Suprapubic skin (tissue), 4 donors: ENCODE results near the gene MYO9A. TPM values are rescaled to one million over a fixed set of nuclear protein-coding genes. Genes with fewer than 3 reads are reported as not detected.

Experiments
- DNase-seq, 2 donors: peaks; one replicate each; pipeline ENCODE4 v3.0.0-alpha.2; 2019; ENCODE audit warnings: low spot score in 2 of 2
- H3K27ac ChIP-seq: fragments of 200-600 bp; sonication (generic); one replicate; pipeline ENCODE4 v1.5.1; 2019
- H3K27me3 ChIP-seq: fragments of 200-600 bp; sonication (generic); one replicate; pipeline ENCODE4 v1.5.1; 2019
- H3K36me3 ChIP-seq: fragments of 200-600 bp; sonication (generic); one replicate; pipeline ENCODE4 v1.5.1; 2019
- H3K4me1 ChIP-seq: fragments of 200-600 bp; sonication (generic); one replicate; pipeline ENCODE4 v1.5.1; 2019
- H3K4me3 ChIP-seq: fragments of 200-600 bp; sonication (generic); one replicate; pipeline ENCODE4 v1.5.1; 2019; ENCODE audit warnings: mild to moderate bottlenecking
- H3K9me3 ChIP-seq: fragments of 200-600 bp; sonication (generic); one replicate; pipeline ENCODE4 v1.5.1; 2019
- EP300 ChIP-seq: sonication (generic); formaldehyde crosslinking; IDR thresholded peaks from one replicate; pipeline ENCODE4 v1.6.1; 2017; ENCODE audit warnings: antibody characterized with exemption
- POLR2A ChIP-seq, 2 donors: fragments of 450-650 bp; IDR thresholded peaks; one replicate each; pipeline ENCODE4 v1.6.1; 2017; ENCODE audit warnings: antibody characterized with exemption in 2 of 2, mild to moderate bottlenecking in 2 of 2, moderate library complexity in 2 of 2
- POLR2AphosphoS5 ChIP-seq, 3 donors: sonication (generic); formaldehyde crosslinking; IDR thresholded peaks; one replicate each; pipeline ENCODE4 v1.6.1; 2017; ENCODE audit warnings: antibody characterized with exemption in 3 of 3
- WGBS: methylation state at CpG from one replicate; pipeline ENCODE4 v1.1.5; 2018; 5-methylcytosine and 5-hydroxymethylcytosine counted together
- total RNA-seq, 4 donors: library from RNA; depleted of rRNA; stranded (reverse); fragments of >200 nt; gene quantifications; one replicate each; pipeline ENCODE4 v1.1.0, GENCODE V29; 2016
- TF ChIP-seq, protein P1 (sequence below), 2 donors: fragments of 200-600 bp in 1 of 2; fragments of 450-650 bp in 1 of 2; sonication (generic) in 1 of 2; IDR thresholded peaks; one replicate each; pipeline ENCODE4 v1.5.1; 2016 to 2019; ENCODE audit warnings: antibody characterized with exemption in 2 of 2, mild to moderate bottlenecking in 1 of 2, moderate library complexity in 1 of 2

Gene MYO9A
- total RNA-seq, 4 donors from 2014 or later = 54.0 to 89.7 (median 61.8) TPM

DNA sequence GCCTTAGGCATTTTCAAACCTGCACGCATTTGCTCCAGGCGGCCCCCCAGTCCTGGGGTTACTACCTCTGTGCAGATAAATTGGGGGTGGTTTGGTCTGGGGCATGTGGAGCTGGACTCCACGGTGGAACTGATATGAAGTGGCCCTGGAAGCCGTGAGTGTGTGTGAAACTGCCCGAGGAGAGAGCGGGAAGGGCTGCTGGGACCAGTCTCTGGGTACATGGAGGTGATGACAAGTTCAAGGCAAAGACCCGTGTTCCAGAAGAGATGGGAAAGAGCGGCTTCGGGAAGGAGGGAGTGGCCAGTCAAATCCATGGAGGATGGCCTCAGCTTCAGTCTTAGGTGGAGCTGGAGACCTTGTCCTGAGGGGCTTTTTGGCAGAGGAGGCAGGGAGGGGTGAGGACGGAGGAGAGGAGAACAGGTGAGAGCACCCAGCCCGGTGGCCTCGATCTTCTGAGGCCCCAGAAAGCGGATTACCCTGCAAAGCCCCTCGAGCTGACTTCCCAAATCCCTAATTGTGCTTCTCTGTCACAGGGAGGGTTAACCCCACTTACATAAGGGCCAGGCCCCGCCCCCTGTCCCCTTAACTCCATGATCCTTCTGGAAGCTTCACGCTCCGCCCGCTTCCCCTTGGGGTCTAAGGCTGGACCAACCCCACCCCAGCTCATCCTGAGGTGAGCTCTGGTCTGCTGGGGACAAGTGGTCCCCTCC lies 309.5 kb downstream of the MYO9A start:
- no peaks in the 10 kb centered on the region for H3K27me3 ChIP-seq
- no peak overlapping the region for H3K4me3 ChIP-seq
- WGBS = 83% methylated on average over 18 of the region's 18 CpGs
- H3K27ac ChIP-seq = no peak overlapping the region
- no peaks in the 10 kb centered on the region for H3K4me1 ChIP-seq
- no peak for DNase-seq
- H3K9me3 ChIP-seq = no peaks in the 10 kb centered on the region
- H3K36me3 ChIP-seq = no peaks in the 10 kb centered on the region
- TF ChIP-seq EP300 (no peak), POLR2A (IDR thresholded peaks at IDR 0.05) (no peak), POLR2AphosphoS5 (IDR thresholded peaks at IDR 0.05) (no peak)
- TF ChIP-seq, protein P1, sequence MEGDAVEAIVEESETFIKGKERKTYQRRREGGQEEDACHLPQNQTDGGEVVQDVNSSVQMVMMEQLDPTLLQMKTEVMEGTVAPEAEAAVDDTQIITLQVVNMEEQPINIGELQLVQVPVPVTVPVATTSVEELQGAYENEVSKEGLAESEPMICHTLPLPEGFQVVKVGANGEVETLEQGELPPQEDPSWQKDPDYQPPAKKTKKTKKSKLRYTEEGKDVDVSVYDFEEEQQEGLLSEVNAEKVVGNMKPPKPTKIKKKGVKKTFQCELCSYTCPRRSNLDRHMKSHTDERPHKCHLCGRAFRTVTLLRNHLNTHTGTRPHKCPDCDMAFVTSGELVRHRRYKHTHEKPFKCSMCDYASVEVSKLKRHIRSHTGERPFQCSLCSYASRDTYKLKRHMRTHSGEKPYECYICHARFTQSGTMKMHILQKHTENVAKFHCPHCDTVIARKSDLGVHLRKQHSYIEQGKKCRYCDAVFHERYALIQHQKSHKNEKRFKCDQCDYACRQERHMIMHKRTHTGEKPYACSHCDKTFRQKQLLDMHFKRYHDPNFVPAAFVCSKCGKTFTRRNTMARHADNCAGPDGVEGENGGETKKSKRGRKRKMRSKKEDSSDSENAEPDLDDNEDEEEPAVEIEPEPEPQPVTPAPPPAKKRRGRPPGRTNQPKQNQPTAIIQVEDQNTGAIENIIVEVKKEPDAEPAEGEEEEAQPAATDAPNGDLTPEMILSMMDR (IDR thresholded peaks at IDR 0.05) = no peak

GRCh38 chr15:71807691-71808091 lies 310.3 kb downstream of the MYO9A start:
- H3K9me3 ChIP-seq = no peaks in the 10 kb centered on the region
- no peak overlapping the region for H3K4me3 ChIP-seq
- H3K27me3 ChIP-seq = no peaks in the 10 kb centered on the region
- DNase-seq = no peak
- WGBS = 50% methylated on average over 4 of the region's 4 CpGs
- H3K27ac ChIP-seq = no peak overlapping the region
- TF ChIP-seq, protein P1 (IDR thresholded peaks at IDR 0.05) = no peak
- TF ChIP-seq POLR2AphosphoS5 (IDR thresholded peaks at IDR 0.05) (no peak), POLR2A (IDR thresholded peaks at IDR 0.05) (no peak), EP300 (no peak)
- H3K36me3 ChIP-seq = no peaks in the 10 kb centered on the region
- H3K4me1 ChIP-seq = no peaks in the 10 kb centered on the region

- TF ChIP-seq EP300 = no peak
- TF ChIP-seq POLR2AphosphoS5 (IDR thresholded peaks at IDR 0.05) = no peak
- TF ChIP-seq POLR2A (IDR thresholded peaks at IDR 0.05) = no peak
- TF ChIP-seq, protein P1 (IDR thresholded peaks at IDR 0.05) = no peak
- no peak for DNase-seq
- H3K27me3 ChIP-seq = no peaks in the 10 kb centered on the region
- H3K27ac ChIP-seq = no peak overlapping the region
- H3K4me3 ChIP-seq = no peak overlapping the region
- H3K4me1 ChIP-seq = no peaks in the 10 kb centered on the region
- WGBS = 85% methylated on average over 15 of the region's 15 CpGs
- H3K9me3 ChIP-seq = no peaks in the 10 kb centered on the region
- no peaks in the 10 kb centered on the region for H3K36me3 ChIP-seq
Observed at GRCh38 chr15:71807125-71807629, 310.8 kb downstream of the MYO9A start.

- TF ChIP-seq POLR2AphosphoS5 (IDR thresholded peaks at IDR 0.05) (no peak), POLR2A (IDR thresholded peaks at IDR 0.05) (no peak), EP300 (no peak)
- TF ChIP-seq, protein P1 (IDR thresholded peaks at IDR 0.05) = no peak
- 63% methylated on average over 6 of the region's 7 CpGs for WGBS
- H3K27me3 ChIP-seq = no peaks in the 10 kb centered on the region
- H3K4me3 ChIP-seq = no peak overlapping the region
- no peaks in the 10 kb centered on the region for H3K36me3 ChIP-seq
- no peaks in the 10 kb centered on the region for H3K4me1 ChIP-seq
- H3K9me3 ChIP-seq = no peaks in the 10 kb centered on the region
- DNase-seq = no peak
- H3K27ac ChIP-seq = no peak overlapping the region
Observed at GRCh38 chr15:71806452-71806931, 311.5 kb downstream of the MYO9A start.

DNA sequence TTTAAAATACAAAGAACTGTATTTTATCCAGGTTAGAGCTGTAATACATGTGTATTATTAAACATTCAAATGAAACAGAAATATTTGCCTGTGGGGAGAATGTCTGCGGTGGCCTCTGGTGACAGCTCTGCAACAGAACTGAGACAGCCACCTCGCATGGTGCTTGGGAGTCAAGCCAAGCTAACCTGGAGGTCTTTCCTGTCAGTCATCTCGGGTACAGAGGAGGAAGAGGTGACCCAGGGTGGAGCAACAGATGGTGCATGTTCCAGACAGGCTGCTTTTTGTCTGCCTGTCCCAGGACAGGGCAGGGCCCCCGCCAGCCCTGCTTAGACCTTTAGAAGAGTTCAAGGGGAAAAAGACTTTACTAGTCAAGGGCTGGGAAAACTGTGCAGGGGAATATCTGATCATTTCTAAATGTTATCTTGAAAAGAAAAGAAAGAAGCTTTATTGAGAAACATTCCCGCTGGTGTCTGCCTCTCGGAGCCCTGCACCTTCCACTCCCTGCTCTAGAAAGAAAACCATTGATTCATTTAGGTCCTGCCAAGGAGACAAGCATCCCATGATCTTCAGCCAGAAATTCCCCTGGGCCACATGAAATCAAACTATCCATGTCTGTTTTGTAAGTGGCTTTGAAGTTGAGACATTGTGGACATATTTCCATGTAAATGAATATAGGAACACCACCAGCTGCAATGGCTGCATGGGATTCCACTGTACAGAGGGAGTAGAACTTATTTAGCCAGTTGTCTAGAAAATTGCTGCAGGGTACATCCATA lies 313.1 kb downstream of the MYO9A start:
- Histone ChIP-seq H3K4me1 (no peaks in the 10 kb centered on the region), H3K4me3 (no peak overlapping the region), H3K27ac (no peak overlapping the region), H3K9me3 (no peaks in the 10 kb centered on the region), H3K36me3 (no peaks in the 10 kb centered on the region), H3K27me3 (no peaks in the 10 kb centered on the region)
- TF ChIP-seq POLR2A (IDR thresholded peaks at IDR 0.05) (no peak), EP300 (no peak), POLR2AphosphoS5 (IDR thresholded peaks at IDR 0.05) (no peak)
- TF ChIP-seq, protein P1 (IDR thresholded peaks at IDR 0.05) = no peak
- WGBS = 60% methylated on average over 6 of the region's 6 CpGs
- DNase-seq = peak in 1 of 2 donors; percentile 41
